LNCAP (cell line): Measurements from ENCODE around the gene OR8J3.

Experiments
- CTCF ChIP-seq: fragments of 450-650 bp; IDR thresholded peaks from 2 replicates; pipeline ENCODE4 v1.5.1; 2017; ENCODE audit warnings: mild to moderate bottlenecking

The OR8J3 gene

GRCh38 chr11:56152333-56152732, 12.3 kb upstream of the OR8J3 start:
- no peak for TF ChIP-seq CTCF

- TF ChIP-seq CTCF: no peak
Measured at GRCh38 chr11:56151376-56151775, 11.4 kb upstream of the OR8J3 start.

DNA sequence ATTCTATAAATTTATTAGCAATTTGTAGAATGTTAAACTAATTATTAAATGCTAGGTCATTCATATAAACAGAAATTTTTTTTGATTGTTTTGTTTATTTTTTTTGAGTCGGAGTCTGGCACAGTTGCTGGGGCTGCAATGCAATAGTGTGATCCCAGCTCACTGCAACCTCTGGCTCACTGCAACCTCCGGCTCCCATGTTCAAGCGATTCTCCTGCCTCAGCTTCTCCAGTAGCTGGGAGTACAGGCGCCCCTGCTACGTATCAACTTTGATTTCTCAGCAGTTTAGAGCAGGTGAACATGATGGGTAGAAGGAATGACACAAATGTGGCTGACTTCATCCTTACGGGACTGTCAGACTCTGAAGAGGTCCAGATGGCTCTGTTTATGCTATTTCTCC, 17.9 kb downstream of the OR8J3 start, which contains the start of gene OR8H3:
TSS of gene OR8H3 (plus strand) at position 301 of the 400 bp plus-strand sequence. CDS start at position 301, 0 bp downstream.
- no peak for TF ChIP-seq CTCF

DNA sequence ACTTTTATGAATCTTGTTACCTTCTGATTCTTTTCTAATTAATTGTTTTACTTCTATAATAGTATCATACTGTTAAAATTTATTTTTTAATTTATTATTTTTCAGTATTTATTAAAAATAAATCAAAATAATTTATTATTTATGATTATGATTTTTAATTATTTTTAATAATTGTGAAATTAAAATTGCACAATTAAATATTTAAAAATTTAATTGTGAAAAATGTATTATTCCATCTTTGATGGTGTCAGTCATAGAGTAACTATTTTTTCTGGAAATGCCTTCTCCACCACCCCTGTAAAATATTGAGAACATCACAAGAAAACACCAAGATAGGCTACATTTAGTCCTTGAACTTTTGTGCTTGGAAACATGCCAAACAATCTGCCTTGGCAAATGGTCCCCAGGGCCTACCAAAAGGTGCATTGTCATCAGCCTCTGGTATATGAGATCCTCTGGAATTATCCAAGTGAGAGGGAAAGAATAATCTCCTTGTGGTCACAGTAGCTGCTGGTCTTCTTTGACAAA, 36.7 kb downstream of the OR8J3 start, which contains the start of gene OR8H2:
TSS of gene OR8H2 (plus strand) at position 478 of the 528 bp plus-strand sequence. CDS start 1,356 bp downstream, outside the sequence.
- no peak for TF ChIP-seq CTCF

DNA sequence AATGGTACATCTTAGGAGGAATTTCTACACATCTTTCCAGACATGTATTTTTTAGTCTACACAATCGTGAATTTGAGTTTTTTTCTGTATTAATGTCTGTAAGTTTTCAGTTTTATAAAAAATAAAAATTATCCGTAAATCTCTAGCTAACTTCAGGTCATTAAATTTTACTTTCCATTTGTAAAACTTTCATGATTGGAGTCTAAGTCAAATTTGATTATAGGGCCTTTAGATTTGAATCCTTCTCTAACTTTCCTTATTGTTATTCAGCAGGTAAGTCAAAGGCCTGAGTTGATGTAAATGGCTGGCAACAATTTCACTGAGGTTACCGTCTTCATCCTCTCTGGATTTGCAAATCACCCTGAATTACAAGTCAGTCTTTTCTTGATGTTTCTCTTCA, 47.0 kb downstream of the OR8J3 start, which contains the start of gene OR8I2:
TSS of gene OR8I2 (plus strand) at position 301 of the 400 bp plus-strand sequence. CDS start at position 301, 0 bp downstream.
- no peak for TF ChIP-seq CTCF

DNA sequence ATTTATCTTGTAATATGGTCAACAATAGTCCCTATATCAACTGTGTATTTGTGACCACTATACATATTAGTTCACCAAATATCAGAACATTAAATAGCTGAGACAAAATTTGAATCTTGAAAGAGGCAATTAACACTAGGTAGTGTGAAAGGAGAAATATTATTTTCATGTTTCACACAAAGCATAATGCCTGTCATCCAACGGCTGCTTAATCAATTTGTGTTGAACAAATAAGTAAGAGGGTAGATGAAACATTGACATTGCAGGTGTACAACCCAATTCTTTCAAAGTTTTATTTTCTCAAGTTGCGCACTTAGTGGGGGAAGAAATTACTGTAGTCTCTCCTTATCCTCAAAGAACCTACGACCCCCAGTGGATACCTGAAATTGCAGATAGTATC, 50.3 kb downstream of the OR8J3 start:
- peak; percentile 37; the same call in 1 of the 2 replicates for TF ChIP-seq CTCF
